Stimulated activated CD8-positive, alpha-beta memory T cell treated with anti-CD3 and anti-CD28 coated beads, Interleukin-2, amount 100 ng/mL, for 48 hours (primary cell): ENCODE measurements around the gene TBC1D17.

Source experiments
- DNase-seq, 2 donors: peaks; one replicate each; pipeline ENCODE4 v3.0.0-alpha.2; 2020; ENCODE audit warnings: low read depth in 2 of 2

TBC1D17 gene

DNA sequence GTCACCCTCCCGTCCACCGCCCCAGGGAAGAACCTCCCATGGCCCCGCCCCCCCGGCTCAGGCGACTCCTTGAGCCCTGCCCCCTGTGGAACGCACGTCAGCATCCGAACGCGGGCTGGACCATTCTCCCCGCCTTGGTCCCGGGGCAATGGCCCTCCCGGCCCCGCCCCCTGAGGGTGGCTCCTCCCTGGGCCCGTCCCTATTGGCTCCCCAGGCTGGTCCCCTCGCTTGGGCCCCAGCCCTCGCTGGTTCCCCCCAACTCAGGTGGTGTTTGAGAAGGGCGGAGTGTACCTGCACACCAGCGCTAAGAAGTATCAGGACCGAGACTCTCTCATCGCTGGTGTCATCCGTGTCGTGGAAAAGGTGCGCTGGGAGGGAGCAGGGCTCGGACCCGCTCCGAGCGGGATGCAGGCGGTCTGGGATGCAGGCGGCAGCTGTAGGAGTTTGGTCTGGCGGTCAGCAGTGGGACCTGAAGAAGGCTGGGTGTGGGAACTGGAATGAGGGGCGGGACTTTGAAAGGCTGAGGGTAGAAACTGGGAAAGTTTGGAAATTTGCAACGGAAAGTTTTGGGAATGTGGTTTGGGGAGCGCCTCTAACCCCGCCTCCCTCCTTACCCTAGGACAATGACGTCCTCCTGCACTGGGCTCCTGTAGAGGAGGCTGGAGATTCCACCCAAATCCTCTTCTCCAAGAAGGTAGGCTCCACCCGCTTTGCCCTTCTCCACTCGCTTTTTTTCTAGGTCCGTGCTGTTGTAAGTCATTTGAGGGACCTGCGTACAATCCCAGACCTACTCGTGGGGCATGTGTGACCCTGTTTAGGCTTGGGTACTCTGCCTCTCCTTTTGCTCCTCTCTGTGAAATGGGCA lies 609 bp downstream of the TBC1D17 start:
- DNase-seq = peak; percentile 99

DNA sequence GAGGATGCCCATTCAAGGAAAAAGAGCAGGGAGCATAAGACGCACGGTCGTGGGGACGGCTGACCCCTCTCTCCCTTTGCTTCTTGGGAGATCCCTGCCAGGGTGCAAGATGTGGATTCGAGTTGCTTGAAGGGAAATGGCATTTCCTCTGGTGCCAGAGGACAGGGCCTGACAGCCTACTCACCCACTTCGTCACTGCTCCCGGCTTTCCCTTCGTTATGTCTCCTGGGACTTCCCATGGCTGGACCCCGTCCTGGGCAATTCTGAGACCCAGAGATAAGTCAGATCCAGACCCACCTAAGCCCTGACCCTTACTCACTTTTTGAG lies 1.2 kb downstream of the TBC1D17 start:
- no peak for DNase-seq

DNA sequence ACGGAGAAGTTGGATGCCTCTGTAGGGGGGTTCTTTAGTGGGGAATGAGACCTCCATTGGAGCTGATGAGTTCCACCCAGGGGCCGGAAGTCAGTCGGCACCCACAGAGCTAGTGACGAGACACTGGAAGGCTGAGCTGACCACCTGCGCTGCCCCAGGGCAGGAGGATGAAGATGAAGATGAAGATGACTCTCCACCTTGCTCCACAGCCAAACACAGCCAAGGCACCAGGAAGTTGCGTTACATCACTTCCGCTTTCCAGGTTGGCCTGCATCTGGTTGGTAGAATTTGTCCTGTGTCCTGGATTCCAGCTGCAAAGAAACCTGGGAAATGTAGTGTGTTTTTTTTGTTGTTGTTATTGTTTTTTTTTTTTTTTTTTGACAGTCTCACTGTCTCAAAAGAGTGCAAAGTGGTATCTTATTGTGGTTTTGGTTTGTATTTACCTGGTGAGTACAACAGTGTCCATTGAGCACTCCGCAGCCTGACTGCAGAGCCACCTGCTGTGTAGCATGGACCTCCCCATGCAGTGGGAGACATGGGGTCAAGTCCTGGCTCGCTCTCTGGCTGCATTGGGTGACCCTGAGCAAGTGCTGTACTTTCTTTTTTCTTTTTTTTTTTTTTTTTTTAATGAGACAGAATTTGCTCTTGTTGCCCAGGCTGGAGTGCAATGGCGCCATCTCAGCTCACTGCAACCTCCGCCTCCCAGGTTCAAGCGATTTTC lies 1.9 kb downstream of the TBC1D17 start:
- DNase-seq = no peak

DNA sequence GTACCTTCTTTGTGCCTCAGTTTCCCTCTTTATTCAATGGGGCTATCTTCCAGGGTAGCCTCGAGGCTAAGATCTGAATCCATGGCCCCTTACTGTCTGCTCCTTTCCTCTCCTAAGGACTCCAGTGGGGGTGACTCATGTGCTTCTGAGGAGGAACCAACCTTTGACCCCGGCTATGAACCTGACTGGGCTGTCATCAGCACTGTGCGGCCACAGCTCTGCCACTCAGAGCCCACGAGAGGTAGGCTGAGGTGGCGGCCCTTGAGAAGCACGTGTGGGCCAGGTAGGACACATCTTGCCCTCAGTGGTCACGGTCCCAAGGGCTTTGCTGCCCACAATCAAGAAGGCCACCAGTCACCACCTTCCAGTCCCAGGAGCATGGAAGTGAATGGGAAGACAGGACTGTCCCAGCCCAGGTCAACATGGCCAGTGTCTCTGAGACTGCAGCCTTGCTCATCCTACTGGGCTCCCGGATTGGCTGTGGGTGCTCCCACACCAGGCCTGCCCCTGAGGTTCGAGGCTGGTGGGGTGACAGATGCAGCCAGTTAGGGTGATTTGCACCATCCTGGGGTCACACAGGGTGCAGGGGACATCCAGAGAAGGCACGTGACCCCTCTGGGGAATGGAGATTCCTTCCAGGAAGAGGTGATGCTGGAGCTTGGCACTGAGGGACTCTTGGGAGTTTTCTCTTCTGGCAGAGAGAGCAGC lies 2.8 kb downstream of the TBC1D17 start:
- no peak for DNase-seq

DNA sequence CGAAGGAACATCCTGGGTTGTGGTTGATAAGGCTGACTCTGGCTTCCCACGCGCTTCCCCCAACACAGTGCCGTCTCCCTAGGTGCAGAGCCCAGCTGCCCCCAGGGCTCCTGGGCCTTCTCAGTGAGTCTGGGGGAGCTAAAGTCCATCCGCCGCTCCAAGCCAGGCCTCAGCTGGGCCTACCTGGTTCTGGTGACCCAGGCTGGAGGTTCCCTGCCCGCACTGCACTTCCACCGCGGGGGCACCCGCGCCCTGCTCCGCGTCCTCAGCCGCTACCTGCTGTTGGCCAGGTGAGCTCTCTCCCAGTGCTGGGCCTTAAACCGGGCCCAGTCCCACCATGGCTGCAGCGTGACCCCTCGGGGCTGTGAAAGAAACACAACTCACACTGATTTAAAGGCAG lies 3.7 kb downstream of the TBC1D17 start:
- no peak for DNase-seq

DNA sequence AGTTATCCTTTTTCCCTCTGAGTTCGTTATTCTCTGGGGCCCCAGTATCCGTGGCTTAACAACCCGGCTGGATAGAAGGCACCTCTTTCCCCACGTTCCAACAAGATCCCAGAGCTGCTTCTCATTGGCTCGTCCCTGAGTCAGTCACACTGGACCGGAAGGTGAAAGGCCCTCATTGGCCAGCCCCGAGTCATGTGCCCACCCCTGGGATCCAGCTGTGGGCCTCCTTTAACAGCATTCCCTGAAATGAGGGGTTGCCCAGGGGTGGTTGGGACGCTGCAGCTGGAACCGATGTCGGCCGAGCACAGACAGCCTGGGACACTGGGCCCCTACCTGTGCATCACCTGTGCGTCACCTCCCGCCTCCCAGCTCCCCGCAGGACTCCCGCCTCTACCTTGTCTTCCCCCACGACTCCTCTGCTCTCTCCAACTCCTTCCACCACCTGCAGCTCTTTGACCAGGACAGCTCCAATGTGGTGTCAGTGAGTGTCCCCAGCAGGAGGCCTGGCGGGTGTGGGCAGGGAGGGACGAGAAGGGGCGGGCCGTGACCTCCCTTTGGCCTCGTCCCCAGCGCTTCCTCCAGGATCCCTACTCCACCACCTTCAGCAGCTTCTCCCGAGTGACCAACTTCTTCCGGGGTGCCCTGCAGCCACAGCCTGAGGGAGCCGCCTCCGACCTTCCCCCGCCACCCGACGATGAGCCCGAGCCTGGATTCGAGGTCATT lies 4.3 kb downstream of the TBC1D17 start:
- DNase-seq = no peak

DNA sequence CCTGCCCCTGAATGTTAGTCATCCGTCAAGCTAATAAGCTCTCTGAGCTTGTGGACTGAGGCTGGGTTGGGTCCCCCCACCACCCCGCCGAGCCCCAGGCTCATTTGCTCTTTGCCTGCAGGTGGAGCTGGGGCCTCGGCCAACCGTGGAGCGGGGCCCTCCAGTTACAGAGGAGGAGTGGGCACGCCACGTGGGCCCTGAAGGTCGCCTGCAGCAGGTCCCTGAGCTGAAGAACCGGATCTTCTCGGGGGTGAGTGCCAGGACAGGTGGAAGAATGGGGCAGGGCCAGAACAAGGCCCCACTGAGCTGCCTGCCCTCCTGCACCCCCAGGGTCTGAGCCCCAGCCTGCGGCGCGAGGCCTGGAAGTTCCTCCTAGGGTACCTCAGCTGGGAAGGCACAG lies 5.1 kb downstream of the TBC1D17 start:
- no peak for DNase-seq

DNA sequence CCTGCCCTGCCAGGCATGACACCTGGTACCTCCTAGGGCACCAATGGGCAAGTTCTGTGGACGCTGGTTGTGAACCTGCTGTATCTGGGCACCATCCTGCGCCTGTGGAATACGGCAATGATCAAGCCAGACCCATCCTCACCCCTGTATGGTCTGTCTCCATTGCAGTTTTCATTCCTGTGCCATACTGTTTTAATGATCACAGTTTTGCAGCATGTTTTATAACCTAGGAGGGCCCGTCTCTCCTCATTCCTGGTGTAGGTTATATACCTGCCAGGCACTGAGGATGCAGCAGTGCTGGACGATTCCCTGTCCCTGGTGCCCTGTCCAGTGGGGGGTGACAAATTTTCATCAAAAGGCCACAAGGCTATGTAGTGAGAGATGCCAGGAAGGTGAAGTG lies 5.6 kb downstream of the TBC1D17 start:
- DNase-seq = no peak

DNA sequence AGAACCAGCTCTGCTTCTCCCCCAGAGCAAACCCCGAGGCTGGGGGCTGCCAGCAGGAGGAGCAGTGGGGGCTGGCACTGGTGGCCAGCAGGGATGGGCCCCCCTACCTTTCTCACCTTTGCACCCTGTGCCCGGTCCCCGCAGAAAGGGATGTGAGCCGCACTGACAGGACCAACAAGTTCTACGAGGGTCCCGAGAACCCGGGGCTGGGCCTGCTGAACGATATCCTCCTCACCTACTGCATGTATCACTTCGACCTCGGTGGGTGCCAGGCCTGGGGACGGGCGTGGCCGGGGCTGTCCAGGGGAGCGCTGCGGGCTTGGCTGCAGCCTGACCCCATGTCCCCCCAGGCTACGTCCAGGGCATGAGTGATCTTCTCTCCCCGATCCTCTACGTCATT lies 6.6 kb downstream of the TBC1D17 start:
- no peak for DNase-seq

DNA sequence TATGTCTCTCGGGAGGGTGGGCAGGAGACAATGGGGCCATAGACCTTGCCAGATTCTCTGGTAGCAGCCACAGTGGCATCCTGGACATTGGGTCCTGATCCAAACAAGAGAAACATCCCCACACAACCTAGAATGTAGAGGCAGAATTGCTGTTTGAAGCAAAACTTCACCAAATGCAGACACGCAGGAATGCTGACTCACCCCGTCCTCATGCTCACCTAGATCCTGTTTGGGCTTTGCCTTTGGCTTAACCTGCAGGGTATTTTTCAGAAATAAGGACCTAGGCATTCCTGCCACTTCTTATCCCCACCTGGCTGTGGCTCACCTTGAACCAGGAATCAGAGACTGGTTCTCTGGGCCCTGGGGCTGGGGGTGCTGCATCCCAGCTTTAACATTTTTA lies 7.3 kb downstream of the TBC1D17 start:
- no peak for DNase-seq

DNA sequence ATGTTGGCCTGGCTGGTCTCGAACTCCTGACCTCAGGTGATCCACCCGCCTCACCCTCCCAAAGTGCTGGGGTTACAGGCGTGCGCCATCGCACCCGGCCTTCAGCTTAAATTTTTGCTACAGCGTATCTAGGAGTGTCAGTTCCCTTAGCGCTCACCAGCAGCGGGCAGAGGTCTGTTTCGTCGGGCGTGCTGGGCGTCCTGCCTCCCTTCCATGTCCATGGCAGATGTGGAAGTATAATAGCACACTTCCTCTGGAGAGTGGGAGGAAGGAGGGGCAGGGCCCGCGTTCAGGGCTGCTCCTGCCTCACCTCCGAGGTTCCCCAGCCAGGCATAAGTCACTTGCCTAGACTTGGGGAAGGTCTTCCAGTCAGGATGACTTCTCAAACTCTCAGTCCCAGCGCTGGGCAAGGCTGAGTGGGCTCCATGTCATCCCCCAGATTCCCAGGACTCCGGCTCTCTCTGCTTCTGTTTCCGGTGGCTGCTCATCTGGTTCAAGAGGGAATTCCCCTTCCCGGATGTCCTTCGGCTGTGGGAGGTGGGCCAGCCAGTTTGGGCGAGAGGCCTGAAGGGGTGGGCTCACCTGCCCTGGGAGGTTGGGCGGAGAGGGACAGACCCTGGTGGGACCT lies 9.6 kb downstream of the TBC1D17 start:
- no peak for DNase-seq

DNA sequence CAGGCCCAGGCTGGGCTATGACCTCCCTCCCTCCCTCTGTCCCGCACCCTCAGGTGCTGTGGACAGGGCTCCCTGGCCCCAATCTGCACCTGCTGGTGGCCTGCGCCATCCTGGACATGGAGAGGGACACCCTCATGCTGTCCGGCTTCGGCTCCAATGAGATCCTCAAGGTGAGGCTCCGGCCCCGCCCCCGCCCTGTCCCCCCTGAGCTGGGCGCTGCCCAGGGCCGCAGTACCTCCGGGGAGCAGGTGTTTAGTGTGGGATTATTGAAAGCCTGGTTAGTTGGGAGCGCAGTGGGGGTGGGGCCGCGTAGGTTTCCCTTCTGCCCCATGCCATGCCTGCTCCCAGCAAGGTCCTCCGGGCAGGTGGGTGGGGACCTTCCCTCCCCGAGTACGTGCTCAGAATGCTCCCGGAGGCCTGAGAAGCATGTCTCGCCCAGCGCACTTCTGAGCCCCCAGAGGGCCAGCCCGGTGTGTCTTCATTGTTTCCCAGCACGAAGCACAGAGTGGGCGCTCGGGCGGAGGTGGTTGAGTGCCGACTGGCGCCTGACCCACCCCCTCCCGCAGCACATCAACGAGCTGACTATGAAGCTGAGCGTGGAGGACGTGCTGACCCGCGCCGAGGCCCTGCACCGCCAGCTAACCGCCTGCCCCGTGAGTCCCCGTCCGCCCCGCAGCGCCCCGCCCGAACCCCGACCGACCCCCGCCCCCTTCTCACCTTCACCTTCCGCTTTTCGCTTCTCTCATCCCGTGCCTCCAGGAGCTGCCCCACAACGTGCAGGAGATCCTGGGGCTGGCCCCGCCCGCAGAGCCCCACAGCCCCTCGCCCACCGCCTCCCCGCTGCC lies 10.4 kb downstream of the TBC1D17 start:
- no peak for DNase-seq

DNA sequence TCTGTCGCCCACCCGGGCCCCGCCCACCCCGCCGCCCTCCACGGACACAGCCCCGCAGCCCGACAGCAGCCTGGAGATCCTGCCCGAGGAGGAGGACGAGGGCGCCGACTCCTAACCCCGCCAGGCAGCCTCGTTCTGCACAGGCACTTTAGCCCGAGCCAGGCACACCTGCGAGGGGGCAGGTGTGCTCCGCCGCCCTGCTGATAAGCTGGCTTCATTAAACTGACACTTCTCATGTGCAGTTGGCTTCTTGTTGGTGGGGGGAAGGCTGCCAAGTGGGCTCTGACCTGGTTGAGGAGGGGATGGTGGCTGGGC lies 11.0 kb downstream of the TBC1D17 start:
- DNase-seq = no peak

DNA sequence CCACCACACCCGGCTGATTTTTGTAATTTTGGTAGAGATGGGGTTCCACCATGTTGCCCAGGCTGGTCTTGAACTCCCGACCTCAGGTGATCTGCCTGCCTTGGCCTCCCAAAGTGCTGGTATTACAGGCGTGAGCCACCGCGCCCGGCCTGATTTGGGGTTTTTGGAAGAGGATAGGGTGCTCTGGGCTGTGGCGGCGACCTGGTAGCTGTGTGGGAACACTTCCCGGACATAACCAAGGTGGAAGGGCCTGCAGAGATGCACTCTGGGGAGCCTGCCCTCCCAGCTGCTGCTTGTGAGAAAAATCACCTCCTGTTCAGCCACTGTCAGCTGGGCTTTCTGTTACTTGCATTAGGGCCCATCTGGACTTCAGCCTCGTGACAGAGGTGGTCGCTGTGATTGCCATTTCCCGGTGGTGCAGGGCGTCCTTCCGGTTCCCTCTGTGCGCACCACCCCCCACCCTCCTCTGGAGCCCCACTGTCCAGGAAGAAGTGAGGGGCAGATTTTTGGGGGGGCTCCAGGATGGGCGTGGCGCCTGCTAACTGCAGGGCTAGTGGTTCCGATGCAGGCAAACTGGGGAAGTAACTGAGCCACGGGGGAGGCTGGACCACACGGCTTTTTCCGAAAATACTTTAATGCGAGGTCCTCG lies 11.7 kb downstream of the TBC1D17 start:
- DNase-seq = no peak

DNA sequence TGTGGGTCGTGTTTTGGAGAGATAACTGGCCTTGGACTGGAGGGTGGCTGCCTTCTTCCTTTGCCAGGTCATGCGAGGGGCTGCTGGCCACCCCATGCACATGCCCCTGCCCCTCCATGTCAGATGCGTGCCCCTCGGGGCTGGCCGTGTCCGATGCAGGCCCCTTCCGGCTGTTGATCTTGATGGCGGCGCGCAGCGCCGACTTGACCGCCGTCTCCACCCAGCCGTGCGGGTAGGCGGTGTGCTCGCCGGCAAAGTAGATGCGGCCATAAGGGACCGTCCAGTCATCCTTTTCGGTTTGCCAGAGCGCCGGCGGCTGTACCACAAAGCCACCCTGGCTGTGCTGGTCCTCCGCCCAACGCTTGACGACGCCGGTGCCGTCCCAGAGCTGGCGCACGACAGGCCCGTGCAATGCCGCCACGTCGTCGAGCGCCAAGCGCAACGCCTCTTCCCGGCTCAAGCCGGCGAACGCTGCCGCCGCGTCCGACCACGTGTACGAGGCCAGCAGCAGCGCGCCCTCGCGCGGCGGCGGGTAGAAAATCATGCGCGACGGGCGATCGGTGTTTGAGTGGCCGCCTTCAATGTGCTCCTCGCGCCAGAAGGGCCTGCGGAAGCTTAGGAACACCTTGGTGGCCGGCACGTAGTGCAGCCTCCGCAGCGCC lies 12.3 kb downstream of the TBC1D17 start:
- peak; percentile 63 to 69 for DNase-seq

DNA sequence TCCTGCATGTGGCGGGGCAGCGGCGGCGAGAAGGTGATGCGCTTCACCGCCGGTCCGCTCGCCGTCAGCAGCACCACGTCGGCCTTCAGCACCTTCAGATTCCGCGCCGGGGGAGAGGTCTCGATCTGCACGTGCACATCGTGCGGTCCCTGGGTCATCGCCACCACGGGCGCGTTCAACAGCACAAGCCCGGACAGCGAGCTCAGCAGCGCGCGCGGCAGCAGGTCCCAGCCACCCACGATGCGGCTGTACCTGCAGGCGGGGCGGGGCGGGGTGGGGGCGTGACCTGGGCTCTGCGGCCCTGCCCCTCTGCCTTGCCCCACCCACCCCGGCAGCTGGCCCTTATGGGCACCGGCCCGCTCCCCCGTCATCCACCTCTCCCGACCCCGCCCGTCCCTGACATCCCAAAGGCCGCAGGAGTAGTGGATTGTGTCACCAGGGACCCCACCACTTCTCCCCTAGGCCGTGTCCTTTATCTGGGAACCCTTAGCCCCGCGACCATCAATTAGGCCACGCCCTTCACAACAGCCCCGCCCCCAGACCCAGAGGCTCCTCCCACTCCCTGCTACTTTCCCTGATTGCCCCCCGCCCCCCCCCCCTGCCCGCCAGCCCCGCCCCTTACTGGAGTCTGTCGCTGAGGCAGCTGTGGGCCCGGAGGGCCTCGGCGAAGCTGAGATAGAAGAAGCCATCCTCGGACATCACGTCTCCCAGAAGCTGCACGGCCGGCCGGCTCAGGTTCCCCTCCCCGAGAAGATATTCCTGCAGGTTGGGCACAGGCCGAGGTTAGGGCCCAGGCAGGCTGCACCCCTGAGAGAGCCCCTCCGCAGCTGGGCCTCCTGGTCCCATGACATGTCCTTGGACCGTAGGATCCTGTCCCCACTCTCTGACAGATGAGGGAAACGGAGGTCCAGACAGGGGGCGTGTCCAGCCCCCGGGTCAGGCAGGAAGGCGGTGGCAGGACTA lies 13.1 kb downstream of the TBC1D17 start:
- peak; percentile 46 to 61 for DNase-seq

DNA sequence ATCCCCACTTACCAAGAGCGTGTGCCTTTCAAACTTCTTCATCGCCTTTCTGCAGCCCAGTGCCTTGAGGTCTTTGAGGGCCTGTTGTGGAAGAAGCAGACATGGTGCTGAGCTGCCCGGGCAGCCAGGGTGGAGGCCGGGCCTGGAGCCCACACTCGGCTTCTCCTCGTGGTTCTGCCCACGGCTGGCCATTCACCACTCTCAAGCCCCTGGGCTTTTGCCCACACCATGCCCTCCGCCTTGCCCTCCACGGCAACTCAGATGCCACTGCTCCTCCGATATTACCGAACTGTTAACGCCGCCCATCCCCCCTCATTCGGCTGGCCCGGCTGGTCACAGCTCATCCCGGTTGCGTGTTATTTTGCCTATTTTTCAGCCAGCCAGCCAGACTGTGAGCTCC lies 13.9 kb downstream of the TBC1D17 start:
- DNase-seq = no peak

DNA sequence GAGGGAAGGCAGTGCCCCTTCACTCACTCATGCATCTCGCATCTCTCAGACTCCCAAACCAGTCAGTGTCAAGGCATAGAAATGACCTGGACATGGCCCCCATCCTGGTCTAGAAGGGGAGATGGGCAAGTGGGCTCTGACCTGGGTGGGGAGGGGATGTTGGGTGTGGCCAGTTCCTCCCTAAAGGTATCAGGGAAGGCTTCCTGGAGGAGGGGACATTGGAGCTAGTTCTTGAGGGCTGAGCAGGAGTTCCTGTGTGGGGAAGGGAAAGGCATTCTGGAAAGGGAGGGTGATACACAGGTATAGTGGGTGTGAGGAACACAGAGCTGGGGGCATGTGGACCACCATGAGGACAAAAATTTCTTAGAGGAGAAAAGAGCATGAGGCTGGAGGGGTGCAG lies 15.2 kb downstream of the TBC1D17 start:
- DNase-seq = no peak
